ENCODE results near the gene TP53I11. TPM values are rescaled to one million over a fixed set of nuclear protein-coding genes. Genes with fewer than 3 reads are reported as not detected.

The TP53I11 gene
- total and polyA plus RNA-seq, 8 donors, result 12.4 to 155 (median 27.3) TPM

GRCh38 chr11:44969651-44970252, 19.1 kb upstream of the TP53I11 start:
- no peak for DNase-seq
- Histone ChIP-seq H3K27ac (no peak overlapping the region), H3K4me3 (no peak overlapping the region), H3K9me3 (no peaks in the 10 kb centered on the region), H3K36me3 (no peaks in the 10 kb centered on the region), H3K4me1 (peaks cover 0 to 5% (median 0%) of the 10 kb centered on the region in 4 donors), H3K27me3 (no peaks in the 10 kb centered on the region)
- TF ChIP-seq, protein P1, sequence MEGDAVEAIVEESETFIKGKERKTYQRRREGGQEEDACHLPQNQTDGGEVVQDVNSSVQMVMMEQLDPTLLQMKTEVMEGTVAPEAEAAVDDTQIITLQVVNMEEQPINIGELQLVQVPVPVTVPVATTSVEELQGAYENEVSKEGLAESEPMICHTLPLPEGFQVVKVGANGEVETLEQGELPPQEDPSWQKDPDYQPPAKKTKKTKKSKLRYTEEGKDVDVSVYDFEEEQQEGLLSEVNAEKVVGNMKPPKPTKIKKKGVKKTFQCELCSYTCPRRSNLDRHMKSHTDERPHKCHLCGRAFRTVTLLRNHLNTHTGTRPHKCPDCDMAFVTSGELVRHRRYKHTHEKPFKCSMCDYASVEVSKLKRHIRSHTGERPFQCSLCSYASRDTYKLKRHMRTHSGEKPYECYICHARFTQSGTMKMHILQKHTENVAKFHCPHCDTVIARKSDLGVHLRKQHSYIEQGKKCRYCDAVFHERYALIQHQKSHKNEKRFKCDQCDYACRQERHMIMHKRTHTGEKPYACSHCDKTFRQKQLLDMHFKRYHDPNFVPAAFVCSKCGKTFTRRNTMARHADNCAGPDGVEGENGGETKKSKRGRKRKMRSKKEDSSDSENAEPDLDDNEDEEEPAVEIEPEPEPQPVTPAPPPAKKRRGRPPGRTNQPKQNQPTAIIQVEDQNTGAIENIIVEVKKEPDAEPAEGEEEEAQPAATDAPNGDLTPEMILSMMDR (IDR thresholded peaks at IDR 0.05), result no peak
- TF ChIP-seq POLR2AphosphoS5 (IDR thresholded peaks at IDR 0.05), result no peak
- TF ChIP-seq EP300 (IDR thresholded peaks at IDR 0.05), result no peak
- no peak for TF ChIP-seq POLR2A (IDR thresholded peaks at IDR 0.05)
- WGBS, 5 donors, result 79 to 90% (median 89%) methylated on average over 12 of the region's 12 CpGs
- intact Hi-C loops (cut with DNase I; ENCODE audit: low total_unique reads), result no loop called here

- Histone ChIP-seq H3K9me3 (no peaks in the 10 kb centered on the region), H3K4me1 (peaks cover 0 to 5% (median 0%) of the 10 kb centered on the region in 4 donors), H3K36me3 (no peaks in the 10 kb centered on the region), H3K4me3 (no peak overlapping the region), H3K27ac (no peak overlapping the region), H3K27me3 (no peaks in the 10 kb centered on the region)
- DNase-seq, result no peak
- intact Hi-C loops (cut with DNase I; ENCODE audit: low total_unique reads), result no loop called here
- TF ChIP-seq POLR2A (IDR thresholded peaks at IDR 0.05) (no peak), EP300 (IDR thresholded peaks at IDR 0.05) (no peak), POLR2AphosphoS5 (IDR thresholded peaks at IDR 0.05) (no peak)
- TF ChIP-seq, protein P1 (IDR thresholded peaks at IDR 0.05), result no peak
- 74 to 91% (median 86%) methylated on average over 3 of the region's 3 CpGs for WGBS, 5 donors
These were observed 17.8 kb upstream of the TP53I11 start for GRCh38 chr11:44968510-44968909.

GRCh38 chr11:44967930-44968496, 17.3 kb upstream of the TP53I11 start:
- Histone ChIP-seq H3K27ac (no peak overlapping the region), H3K27me3 (no peaks in the 10 kb centered on the region), H3K9me3 (no peaks in the 10 kb centered on the region), H3K4me3 (no peak overlapping the region), H3K36me3 (no peaks in the 10 kb centered on the region), H3K4me1 (peaks cover 0 to 5% (median 0%) of the 10 kb centered on the region in 4 donors)
- TF ChIP-seq EP300 (IDR thresholded peaks at IDR 0.05) (no peak), POLR2AphosphoS5 (IDR thresholded peaks at IDR 0.05) (no peak), POLR2A (IDR thresholded peaks at IDR 0.05) (no peak)
- TF ChIP-seq, protein P1 (IDR thresholded peaks at IDR 0.05), result no peak
- no peak for DNase-seq
- 84 to 96% (median 92%) methylated on average over 3 of the region's 3 CpGs for WGBS, 5 donors
- intact Hi-C loops (cut with DNase I; ENCODE audit: low total_unique reads), result no loop called here

- H3K27ac ChIP-seq, result no peak overlapping the region
- H3K9me3 ChIP-seq, result no peaks in the 10 kb centered on the region
- WGBS, 5 donors, result 53 to 72% (median 71%) methylated on average over 6 of the region's 6 CpGs
- H3K4me3 ChIP-seq, result no peak overlapping the region
- H3K36me3 ChIP-seq, result no peaks in the 10 kb centered on the region
- no peak for DNase-seq
- peaks cover 0 to 5% (median 0%) of the 10 kb centered on the region in 4 donors for H3K4me1 ChIP-seq
- H3K27me3 ChIP-seq, result no peaks in the 10 kb centered on the region
- no peak for TF ChIP-seq POLR2A (IDR thresholded peaks at IDR 0.05)
- no peak for TF ChIP-seq EP300 (IDR thresholded peaks at IDR 0.05)
- TF ChIP-seq POLR2AphosphoS5 (IDR thresholded peaks at IDR 0.05), result no peak
- TF ChIP-seq, protein P1 (IDR thresholded peaks at IDR 0.05), result no peak
- intact Hi-C loops (cut with DNase I; ENCODE audit: low total_unique reads), result no loop called here
These were observed 16.0 kb upstream of the TP53I11 start for GRCh38 chr11:44966694-44967093.

All from stomach (tissue), 9 donors.